Upper lobe of left lung (tissue), 6 donors: Measurements from ENCODE around the gene MYG1. TPM values are rescaled to one million over a fixed set of nuclear protein-coding genes. Genes with fewer than 3 reads are reported as not detected.
A peak's percentile ranks its signal among the peaks of the same experiment; 100 is the strongest.

Experiments used
- ATAC-seq, 2 donors: fragments of 200-7000 bp; cut with Tn5 transposase; one replicate each; pipeline ENCODE4 v1.9.1; 2022; ENCODE audit warnings: mild to moderate bottlenecking in 2 of 2, moderate library complexity in 2 of 2; ENCODE audit not compliant: low FRiP score in 2 of 2
- DNase-seq, 2 donors: peaks; one replicate each; pipeline ENCODE4 v3.0.0-alpha.2; 2019 to 2020
- H3K27ac ChIP-seq, 4 donors: fragments of 200-600 bp; sonication (generic); one replicate each; pipeline ENCODE4 v1.5.1; 2016 to 2019
- H3K27me3 ChIP-seq, 4 donors: fragments of 200-600 bp; sonication (generic); one replicate each; pipeline ENCODE4 v1.5.1; 2017 to 2019
- H3K36me3 ChIP-seq, 4 donors: fragments of 200-600 bp; sonication (generic); one replicate each; pipeline ENCODE4 v1.5.1; 2016 to 2019
- H3K4me1 ChIP-seq, 4 donors: fragments of 200-600 bp; sonication (generic); one replicate each; pipeline ENCODE4 v1.5.1; 2018 to 2019
- H3K4me3 ChIP-seq, 4 donors: fragments of 200-600 bp; sonication (generic); one replicate each; pipeline ENCODE4 v1.5.1; 2017 to 2019; ENCODE audit warnings: mild to moderate bottlenecking in 2 of 4, moderate library complexity in 1 of 4
- H3K9me3 ChIP-seq, 4 donors: fragments of 200-600 bp; sonication (generic); one replicate each; pipeline ENCODE4 v1.5.1; 2018 to 2019
- CTCF ChIP-seq, 6 experiments: fragments of 450-650 bp in 4 of 6; fragments of 200-600 bp in 2 of 6; sonication (generic) in 2 of 6; IDR thresholded peaks; one replicate each; pipeline ENCODE4 v1.5.1; 2016 to 2019; ENCODE audit warnings: antibody characterized with exemption in 6 of 6
- EP300 ChIP-seq, 4 donors: sonication (generic); formaldehyde crosslinking; IDR thresholded peaks; one replicate each; pipeline ENCODE4 v1.5.1; 2017; ENCODE audit warnings: antibody characterized with exemption in 4 of 4, control low read depth in 2 of 4
- POLR2A ChIP-seq, 4 donors: fragments of 450-650 bp; IDR thresholded peaks; one replicate each; pipeline ENCODE4 v1.5.1; 2016 to 2017; ENCODE audit warnings: antibody characterized with exemption in 4 of 4, mild to moderate bottlenecking in 2 of 4
- POLR2AphosphoS5 ChIP-seq, 2 donors: sonication (generic); formaldehyde crosslinking; IDR thresholded peaks; one replicate each; pipeline ENCODE4 v1.5.1; 2017; ENCODE audit warnings: antibody characterized with exemption in 2 of 2
- WGBS, 2 donors: methylation state at CpG; one replicate each; pipeline ENCODE4 v1.1.5; 2017 to 2018; 5-methylcytosine and 5-hydroxymethylcytosine counted together
- total RNA-seq, 6 donors: library from RNA; depleted of rRNA in 4 of 6; stranded (reverse); fragments of >200 nt in 4 of 6; gene quantifications; one replicate each; pipeline versions ENCODE4 v1.1.0 to v1.2.1, GENCODE V29; 2016 to 2021
- donor health status: DM: no; HTN: no; CAD: no; lungs with moderate emphysema.
- donor health status: DM: no; HTN: yes; CAD: no; lungs with severe emphysema.

Gene MYG1
- total RNA-seq, 6 donors from 2014 or later, result 29.1 to 50.7 (median 34.8) TPM

DNA sequence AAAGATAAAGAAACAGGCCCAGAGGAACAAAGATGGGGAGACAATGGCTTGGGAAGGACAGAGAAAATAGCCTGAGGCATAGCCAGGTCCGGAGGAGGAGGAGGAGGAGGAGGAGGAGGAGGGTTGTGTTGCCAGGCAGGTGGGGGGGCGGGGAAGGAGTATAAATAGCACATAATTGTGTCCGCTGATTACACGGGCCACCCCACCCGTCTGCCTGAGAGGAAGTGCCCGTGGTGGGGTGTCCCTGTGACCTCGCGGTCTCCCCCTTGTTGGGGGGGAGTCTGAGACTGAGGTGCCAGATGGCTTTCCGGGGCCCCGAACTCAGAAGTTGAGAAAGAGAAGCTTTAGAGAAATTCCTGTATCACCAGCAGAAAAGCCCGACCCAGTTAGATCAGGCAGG, 38.5 kb downstream of the MYG1 start:
- Histone ChIP-seq H3K27ac (no peak overlapping the region), H3K4me1 (no peaks in the 10 kb centered on the region), H3K4me3 (no peak overlapping the region), H3K36me3 (no peaks in the 10 kb centered on the region), H3K27me3 (peaks cover 0 to 4% (median 2%) of the 10 kb centered on the region in 4 donors), H3K9me3 (no peaks in the 10 kb centered on the region)
- ATAC-seq (no peak), DNase-seq (no peak)
- 17 to 32% methylated on average over 11 of the region's 11 CpGs for WGBS, 2 donors
- no peak for TF ChIP-seq POLR2AphosphoS5 (IDR thresholded peaks at IDR 0.05)
- TF ChIP-seq CTCF (IDR thresholded peaks at IDR 0.05), result no peak
- TF ChIP-seq POLR2A (IDR thresholded peaks at IDR 0.05), result no peak
- TF ChIP-seq EP300 (IDR thresholded peaks at IDR 0.05), result no peak

GRCh38 chr12:53338916-53339315, 39.4 kb downstream of the MYG1 start:
- Histone ChIP-seq H3K27ac (no peak overlapping the region), H3K4me1 (no peaks in the 10 kb centered on the region), H3K27me3 (peaks cover 0 to 4% (median 2%) of the 10 kb centered on the region in 4 donors), H3K36me3 (no peaks in the 10 kb centered on the region), H3K4me3 (no peak overlapping the region), H3K9me3 (no peaks in the 10 kb centered on the region)
- TF ChIP-seq CTCF (IDR thresholded peaks at IDR 0.05) (no peak), EP300 (IDR thresholded peaks at IDR 0.05) (no peak), POLR2A (IDR thresholded peaks at IDR 0.05) (no peak), POLR2AphosphoS5 (IDR thresholded peaks at IDR 0.05) (no peak)
- ATAC-seq (no peak), DNase-seq (no peak)
- WGBS, 2 donors, result 70% methylated on average over 5 of the region's 6 CpGs; no CpG with 5 or more reads in 1 of the 2 donors

GRCh38 chr12:53340398-53340797, 40.9 kb downstream of the MYG1 start:
- Histone ChIP-seq H3K27me3 (peaks cover 0 to 4% (median 2%) of the 10 kb centered on the region in 4 donors), H3K27ac (no peak overlapping the region), H3K4me1 (peaks cover 6 to 12% (median 8%) of the 10 kb centered on the region in 4 donors), H3K36me3 (no peaks in the 10 kb centered on the region), H3K4me3 (no peak overlapping the region), H3K9me3 (no peaks in the 10 kb centered on the region)
- ATAC-seq, result no peak
- 75 to 89% methylated on average over 9 of the region's 9 CpGs for WGBS, 2 donors
- no peak for TF ChIP-seq EP300 (IDR thresholded peaks at IDR 0.05)
- TF ChIP-seq POLR2A (IDR thresholded peaks at IDR 0.05), result no peak
- TF ChIP-seq CTCF (IDR thresholded peaks at IDR 0.05), result no peak
- no peak for TF ChIP-seq POLR2AphosphoS5 (IDR thresholded peaks at IDR 0.05)
- no peak for DNase-seq

- Histone ChIP-seq H3K4me1 (peaks cover 13 to 19% (median 18%) of the 10 kb centered on the region in 4 donors), H3K9me3 (no peaks in the 10 kb centered on the region), H3K4me3 (no peak overlapping the region), H3K27ac (no peak overlapping the region), H3K27me3 (no peaks in the 10 kb centered on the region), H3K36me3 (no peaks in the 10 kb centered on the region)
- TF ChIP-seq POLR2AphosphoS5 (IDR thresholded peaks at IDR 0.05) (no peak), EP300 (IDR thresholded peaks at IDR 0.05) (no peak), POLR2A (IDR thresholded peaks at IDR 0.05) (no peak), CTCF (IDR thresholded peaks at IDR 0.05) (no peak)
- ATAC-seq, result no peak
- DNase-seq, result no peak
- WGBS, 2 donors, result 62% methylated on average over 3 of the region's 3 CpGs
Measured at GRCh38 chr12:53343449-53343848, 44.0 kb downstream of the MYG1 start.

DNA sequence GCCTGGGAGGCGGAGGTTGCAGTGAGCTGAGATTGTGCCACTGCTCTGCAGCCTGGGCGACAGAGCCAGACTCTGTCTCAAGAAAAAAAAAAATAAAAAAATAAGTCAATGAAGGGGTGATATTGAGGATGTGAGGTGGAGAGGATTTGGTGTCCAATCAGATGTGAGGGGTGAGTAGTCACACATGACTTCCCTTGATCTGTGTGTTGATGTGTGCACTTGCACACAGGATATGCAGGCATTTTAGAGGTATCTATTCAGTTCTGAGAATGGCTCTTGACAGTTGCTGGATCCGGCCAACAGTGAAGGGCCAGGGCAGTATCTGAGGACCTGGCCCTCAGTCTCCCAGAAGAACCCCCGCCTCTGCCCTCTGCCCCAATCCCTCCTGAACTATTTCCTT, 44.5 kb downstream of the MYG1 start:
- Histone ChIP-seq H3K4me3 (no peak overlapping the region), H3K4me1 (peaks cover 13 to 19% (median 18%) of the 10 kb centered on the region in 4 donors), H3K27ac (peak overlapping the region in 1 of 4 donors; percentile 90), H3K9me3 (no peaks in the 10 kb centered on the region), H3K36me3 (no peaks in the 10 kb centered on the region), H3K27me3 (no peaks in the 10 kb centered on the region)
- ATAC-seq (no peak), DNase-seq (no peak)
- TF ChIP-seq POLR2A (IDR thresholded peaks at IDR 0.05) (no peak), POLR2AphosphoS5 (IDR thresholded peaks at IDR 0.05) (no peak), CTCF (IDR thresholded peaks at IDR 0.05) (no peak), EP300 (IDR thresholded peaks at IDR 0.05) (no peak)
- 96% methylated on average over 4 of the region's 4 CpGs for whole genome bisulfite sequencing, 2 donors
